HepG2 (cell line): Measurements from ENCODE around the gene MADD. TPM values are rescaled to one million over a fixed set of nuclear protein-coding genes. Genes with fewer than 3 reads are reported as not detected.

Experiments
- EEA1 ChIP-seq: sonication (generic); formaldehyde crosslinking; IDR thresholded peaks from 2 replicates; pipeline ENCODE4 v1.5.1; 2020; ENCODE audit warnings: mild to moderate bottlenecking, missing genetic modification reagents, borderline replicate concordance
- HNRNPL ChIP-seq: fragments of 200-400 bp; formaldehyde crosslinking; IDR thresholded peaks from 2 replicates; pipeline ENCODE4 v1.6.1; 2017; ENCODE audit warnings: mild to moderate bottlenecking, low read depth, low read length
- KDM6A ChIP-seq: IDR thresholded peaks from 2 replicates; pipeline ENCODE4 v1.6.1; 2016; ENCODE audit warnings: low read depth
- MIXL1 ChIP-seq: IDR thresholded peaks from 2 replicates; pipeline ENCODE4 v1.6.1; 2016
- PCBP1 ChIP-seq: fragments of 200-400 bp; formaldehyde crosslinking; IDR thresholded peaks from 2 replicates; pipeline ENCODE4 v1.6.1; 2017; ENCODE audit warnings: mild to moderate bottlenecking, low read depth, low read length, borderline replicate concordance
- PCBP2 ChIP-seq: fragments of 200-400 bp; formaldehyde crosslinking; optimal IDR thresholded peaks from 2 replicates; pipeline ENCODE3; 2018; ENCODE audit warnings: low read length, low read depth; ENCODE audit not compliant: poor library complexity, severe bottlenecking
- PITX1 ChIP-seq: sonication (generic); formaldehyde crosslinking; IDR thresholded peaks from 2 replicates; pipeline ENCODE4 v1.5.1; 2020; ENCODE audit warnings: mild to moderate bottlenecking, missing genetic modification reagents
- PRPF4 ChIP-seq: fragments of 200-400 bp; formaldehyde crosslinking; IDR thresholded peaks from 2 replicates; pipeline ENCODE4 v1.6.1; 2016; ENCODE audit warnings: low read length, low read depth; ENCODE audit not compliant: poor library complexity, severe bottlenecking
- TBX2 ChIP-seq: sonication (generic); formaldehyde crosslinking; IDR thresholded peaks from 2 replicates; pipeline ENCODE4 v1.5.0; 2020; ENCODE audit warnings: missing genetic modification reagents, mild to moderate bottlenecking, borderline replicate concordance
- TCF7L2 ChIP-seq: IDR thresholded peaks from 2 replicates; pipeline ENCODE4 v1.6.1; 2011; ENCODE audit warnings: mild to moderate bottlenecking, low read depth, low read length, moderate library complexity
- TOPORS ChIP-seq: sonication (generic); formaldehyde crosslinking; IDR thresholded peaks from 2 replicates; pipeline ENCODE4 v1.8.0; 2023; ENCODE audit warnings: mild to moderate bottlenecking, missing genetic modification reagents
- ZBTB37 ChIP-seq: sonication (generic); formaldehyde crosslinking; IDR thresholded peaks from 2 replicates; pipeline ENCODE4 v1.4.0; 2020; ENCODE audit warnings: mild to moderate bottlenecking, missing genetic modification reagents
- ZFP36 ChIP-seq: fragments of 150-350 bp; IDR thresholded peaks from 2 replicates; pipeline ENCODE4 v1.6.1; 2018; ENCODE audit warnings: borderline replicate concordance, low read length, low read depth; ENCODE audit not compliant: partially characterized antibody
- ZNF136 ChIP-seq: sonication (generic); formaldehyde crosslinking; IDR thresholded peaks from 2 replicates; pipeline ENCODE4 v1.8.1; 2022; ENCODE audit warnings: low read depth, mild to moderate bottlenecking, moderate library complexity, missing genetic modification reagents
- ZNF180 ChIP-seq: sonication (generic); formaldehyde crosslinking; IDR thresholded peaks from 2 replicates; pipeline ENCODE4 v1.4.0; 2020; ENCODE audit warnings: low read depth, missing genetic modification reagents, borderline replicate concordance
- ZNF205 ChIP-seq: IDR thresholded peaks from 2 replicates; pipeline ENCODE4 v1.6.1; 2018; ENCODE audit warnings: missing biosample characterization, missing genetic modification reagents
- ZNF234 ChIP-seq: sonication (generic); formaldehyde crosslinking; conservative IDR thresholded peaks from 2 replicates; pipeline ENCODE4 v1.5.1; 2020; ENCODE audit warnings: mild to moderate bottlenecking, missing genetic modification reagents
- ZNF275 ChIP-seq: sonication (generic); formaldehyde crosslinking; IDR thresholded peaks from 2 replicates; pipeline ENCODE4 v1.8.0; 2022; ENCODE audit warnings: missing genetic modification reagents, mild to moderate bottlenecking, inconsistent platforms, borderline replicate concordance
- ZNF282 ChIP-seq: fragments of 450-650 bp; IDR thresholded peaks from 2 replicates; pipeline ENCODE4 v1.6.1; 2018; ENCODE audit not compliant: partially characterized antibody
- ZNF329 ChIP-seq: sonication (generic); formaldehyde crosslinking; IDR thresholded peaks from 2 replicates; pipeline ENCODE4 v1.9.0; 2021; ENCODE audit warnings: low read depth, mild to moderate bottlenecking, missing genetic modification reagents
- ZNF776 ChIP-seq: sonication (generic); formaldehyde crosslinking; IDR thresholded peaks from 2 replicates; pipeline ENCODE4 v1.4.0; 2020; ENCODE audit warnings: mild to moderate bottlenecking, missing genetic modification reagents
- polyA plus RNA-seq, 8 experiments: library from polyadenylated mRNA; depleted of rRNA in 3 of 8; stranded (reverse) in 7 of 8; unstranded in 1 of 8; fragments of >200 nt; fragmentation: Illumina TruSeq in 4 of 8; extraction: Trizol in 4 of 8; gene quantifications; 2 replicates each; pipeline versions ENCODE4 v1.2.1 to v1.2.3, GENCODE V29; 2011 to 2016; ENCODE audit warnings: low read depth in 4 of 8, missing spikeins in 1 of 8, mixed read lengths in 1 of 8; ENCODE audit not compliant: insufficient read depth in 1 of 8
- total RNA-seq, 5 experiments: library from RNA; depleted of rRNA; stranded (reverse); fragments of >200 nt; fragmentation: Illumina TruSeq; extraction: Trizol; gene quantifications; 2 replicates each; pipeline ENCODE4 v1.2.3, GENCODE V29; 2016; ENCODE audit warnings: low read depth in 1 of 5
- TF ChIP-seq, protein P1 (sequence below): sonication (generic); formaldehyde crosslinking; IDR thresholded peaks from 2 replicates; pipeline ENCODE4 v1.8.0; 2022; ENCODE audit warnings: mild to moderate bottlenecking, missing genetic modification reagents; ENCODE audit not compliant: insufficient replicate concordance
- TF ChIP-seq, protein P2 (sequence below): sonication (generic); formaldehyde crosslinking; IDR thresholded peaks from 2 replicates; pipeline ENCODE4 v1.4.0; 2020; ENCODE audit warnings: mild to moderate bottlenecking, missing genetic modification reagents
- TF ChIP-seq, protein P3 (sequence below): sonication (generic); formaldehyde crosslinking; IDR thresholded peaks from 2 replicates; pipeline ENCODE4 v1.4.0; 2020; ENCODE audit warnings: missing genetic modification reagents, low read depth, mild to moderate bottlenecking, borderline replicate concordance

The MADD gene
- total and polyA plus RNA-seq, 2 of the 13 experiments (the other 11 are each of a cell fraction or from before 2014, with no cell fraction given): 18.0 to 29.2 TPM

GRCh38 chr11:47253660-47254059 is 16.3 kb upstream of the MADD start (continued):
- TF ChIP-seq ZNF180 (no peak), ZNF136 (CRISPR knock-in tag) (no peak), ZNF275 (CRISPR knock-in tag) (no peak), KDM6A (CRISPR knock-in tag) (peak; percentile 78; the same call in 1 of the 2 replicates), ZNF776 (no peak), TOPORS (CRISPR knock-in tag) (0 out of 2 replicates have a peak, but pooled peaks have one; percentile 41), PCBP1 (no peak), PRPF4 (no peak), ZNF329 (CRISPR knock-in tag) (no peak), ZNF282 (no peak), ZNF205 (CRISPR knock-in tag) (no peak), ZBTB37 (CRISPR knock-in tag) (no peak), TBX2 (no peak), PITX1 (CRISPR knock-in tag) (no peak), ZFP36 (no peak), MIXL1 (no peak), PCBP2 (no peak), HNRNPL (no peak), EEA1 (no peak), TCF7L2 (no peak), ZNF234 (CRISPR knock-in tag) (no peak)
- TF ChIP-seq, protein P1, sequence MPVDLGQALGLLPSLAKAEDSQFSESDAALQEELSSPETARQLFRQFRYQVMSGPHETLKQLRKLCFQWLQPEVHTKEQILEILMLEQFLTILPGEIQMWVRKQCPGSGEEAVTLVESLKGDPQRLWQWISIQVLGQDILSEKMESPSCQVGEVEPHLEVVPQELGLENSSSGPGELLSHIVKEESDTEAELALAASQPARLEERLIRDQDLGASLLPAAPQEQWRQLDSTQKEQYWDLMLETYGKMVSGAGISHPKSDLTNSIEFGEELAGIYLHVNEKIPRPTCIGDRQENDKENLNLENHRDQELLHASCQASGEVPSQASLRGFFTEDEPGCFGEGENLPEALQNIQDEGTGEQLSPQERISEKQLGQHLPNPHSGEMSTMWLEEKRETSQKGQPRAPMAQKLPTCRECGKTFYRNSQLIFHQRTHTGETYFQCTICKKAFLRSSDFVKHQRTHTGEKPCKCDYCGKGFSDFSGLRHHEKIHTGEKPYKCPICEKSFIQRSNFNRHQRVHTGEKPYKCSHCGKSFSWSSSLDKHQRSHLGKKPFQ (CRISPR knock-in tag): no peak
- TF ChIP-seq, protein P2, sequence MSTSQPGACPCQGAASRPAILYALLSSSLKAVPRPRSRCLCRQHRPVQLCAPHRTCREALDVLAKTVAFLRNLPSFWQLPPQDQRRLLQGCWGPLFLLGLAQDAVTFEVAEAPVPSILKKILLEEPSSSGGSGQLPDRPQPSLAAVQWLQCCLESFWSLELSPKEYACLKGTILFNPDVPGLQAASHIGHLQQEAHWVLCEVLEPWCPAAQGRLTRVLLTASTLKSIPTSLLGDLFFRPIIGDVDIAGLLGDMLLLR (CRISPR knock-in tag): no peak
- TF ChIP-seq, protein P3, sequence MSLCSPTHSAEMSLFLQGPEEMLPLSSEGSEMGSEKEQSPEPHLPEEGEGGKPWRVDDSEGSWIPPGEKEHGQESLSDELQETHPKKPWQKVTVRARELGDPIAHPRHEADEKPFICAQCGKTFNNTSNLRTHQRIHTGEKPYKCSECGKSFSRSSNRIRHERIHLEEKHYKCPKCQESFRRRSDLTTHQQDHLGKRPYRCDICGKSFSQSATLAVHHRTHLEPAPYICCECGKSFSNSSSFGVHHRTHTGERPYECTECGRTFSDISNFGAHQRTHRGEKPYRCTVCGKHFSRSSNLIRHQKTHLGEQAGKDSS (CRISPR knock-in tag): 0 out of 2 replicates have a peak, but pooled peaks have one; percentile 35
